Mesodermal cell (in vitro differentiated cells): ENCODE data around the gene NDUFB3.

Source experiments
- H3K27ac ChIP-seq: 2 replicates; pipeline ENCODE4 v1.7.0; 2013; ENCODE audit warnings: mild to moderate bottlenecking, low read depth, low read length, moderate library complexity; ENCODE audit not compliant: severe bottlenecking
- H3K36me3 ChIP-seq: 2 replicates; pipeline ENCODE4 v1.7.1; 2013; ENCODE audit warnings: mild to moderate bottlenecking, low read length, moderate library complexity; ENCODE audit not compliant: control insufficient read depth, insufficient read depth
- H3K4me1 ChIP-seq: one replicate; pipeline ENCODE4 v1.7.1; 2013; ENCODE audit warnings: mild to moderate bottlenecking, low read length; ENCODE audit not compliant: insufficient read depth, control insufficient read depth, poor library complexity, severe bottlenecking
- H3K4me3 ChIP-seq: 2 replicates; pipeline ENCODE4 v1.7.0; 2013; ENCODE audit warnings: low read length, control low read depth, mild to moderate bottlenecking; ENCODE audit not compliant: insufficient read depth, poor library complexity, severe bottlenecking; ENCODE audit errors: extremely low read depth
- H3K9me3 ChIP-seq: 2 replicates; pipeline ENCODE4 v1.7.1; 2013; ENCODE audit warnings: mild to moderate bottlenecking, low read length, moderate library complexity; ENCODE audit not compliant: control insufficient read depth
- WGBS, 2 experiments: methylation state at CpG; one replicate each; pipeline ENCODE4 v1.1.5; 2013; ENCODE audit warnings: missing lambda C conversion rate in 2 of 2; ENCODE audit not compliant: insufficient coverage in 2 of 2; 5-methylcytosine and 5-hydroxymethylcytosine counted together

The NDUFB3 gene

DNA sequence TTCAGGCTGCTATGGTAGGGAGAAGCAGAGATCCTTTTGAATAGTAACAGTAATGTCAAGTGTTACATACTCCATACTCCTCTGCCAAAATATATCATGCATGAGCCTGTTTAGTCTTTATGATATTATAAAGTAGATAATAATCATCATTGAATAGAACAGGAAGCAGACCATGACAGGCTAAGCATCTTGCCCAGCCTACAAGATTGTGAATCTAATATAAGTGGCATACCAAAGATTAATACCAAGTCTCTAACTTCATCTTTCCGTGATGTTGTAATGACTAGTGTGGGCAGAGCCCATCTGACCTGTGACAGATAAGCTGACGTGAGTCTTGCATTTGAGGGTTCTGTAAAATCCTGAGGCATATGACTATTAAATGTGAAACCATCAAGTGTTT lies 13.1 kb downstream of the NDUFB3 start:
- 100% methylated on average over 1 of the region's 2 CpGs for WGBS, 2 experiments
- H3K36me3 ChIP-seq, result peaks cover 68% of the 10 kb centered on the region
- no peak overlapping the region for H3K27ac ChIP-seq
- no peaks in the 10 kb centered on the region for H3K9me3 ChIP-seq
- H3K4me3 ChIP-seq, result no peak overlapping the region
- no peaks in the 10 kb centered on the region for H3K4me1 ChIP-seq

DNA sequence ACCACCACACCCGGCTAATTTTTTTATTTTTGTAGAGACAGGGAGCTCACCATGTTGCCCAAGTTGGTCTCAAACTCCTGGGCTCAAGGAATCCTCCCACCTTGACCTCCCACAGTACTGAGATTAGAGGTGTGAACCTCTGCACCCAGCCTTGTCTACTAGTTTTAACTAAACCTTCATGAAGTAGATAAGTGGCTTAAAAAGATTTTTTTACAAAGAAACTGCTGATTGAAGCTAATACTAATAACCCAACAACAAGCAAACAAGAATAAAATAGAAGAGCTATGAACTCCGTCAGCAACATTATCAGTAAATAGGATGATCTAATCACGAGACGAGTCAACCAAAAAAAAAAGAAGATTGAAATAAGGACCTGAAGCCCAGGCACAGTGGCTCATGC lies 18.8 kb downstream of the NDUFB3 start:
- Histone ChIP-seq H3K9me3 (no peaks in the 10 kb centered on the region), H3K27ac (no peak overlapping the region), H3K4me3 (no peak overlapping the region), H3K36me3 (peaks cover 38% of the 10 kb centered on the region), H3K4me1 (no peaks in the 10 kb centered on the region)
- WGBS, 2 experiments, result 83 to 100% methylated on average over 3 to 4 of the region's 4 CpGs

DNA sequence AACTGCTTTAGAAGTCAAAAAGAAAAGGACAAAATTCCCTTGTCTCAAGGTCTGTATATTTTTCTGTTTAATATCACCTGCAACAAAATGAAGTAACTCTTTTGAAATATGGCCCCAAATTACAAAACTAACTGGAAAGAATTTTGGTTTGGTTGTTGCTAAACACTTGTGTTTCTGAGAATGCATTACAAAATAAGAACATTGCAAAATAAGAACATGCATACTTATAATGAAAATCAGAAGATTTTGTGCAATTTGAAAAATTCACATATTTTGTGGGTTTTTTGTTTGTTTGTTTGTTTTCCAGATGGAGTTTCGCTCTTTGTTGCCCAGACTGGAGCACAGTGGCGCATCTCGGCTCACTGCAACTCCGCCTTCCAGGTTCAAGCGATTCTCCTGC lies 21.8 kb downstream of the NDUFB3 start:
- Histone ChIP-seq H3K27ac (no peak overlapping the region), H3K4me1 (no peaks in the 10 kb centered on the region), H3K36me3 (peaks cover 12% of the 10 kb centered on the region), H3K4me3 (no peak overlapping the region), H3K9me3 (no peaks in the 10 kb centered on the region)
- WGBS, 2 experiments, result 90 to 100% methylated on average over 5 of the region's 5 CpGs

DNA sequence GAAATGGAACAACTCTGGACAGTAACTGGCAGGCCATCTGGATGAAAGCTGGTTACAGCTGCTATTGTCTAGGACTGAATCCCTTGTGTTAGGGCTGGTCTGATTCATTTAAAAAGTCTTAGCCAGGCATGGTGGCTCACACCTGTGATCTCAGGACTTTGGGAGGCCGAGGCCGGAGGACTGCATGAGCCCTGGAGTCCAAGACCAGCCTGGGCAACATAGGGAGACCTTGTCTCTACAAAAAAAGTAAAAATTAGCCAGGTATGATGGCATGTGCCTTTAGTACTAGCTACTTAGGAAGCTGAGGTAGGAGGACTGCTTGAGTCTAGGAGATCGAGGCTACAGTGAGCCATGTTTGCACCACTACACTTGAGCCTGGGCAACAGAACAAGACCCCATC lies 28.7 kb downstream of the NDUFB3 start:
- no peak overlapping the region for H3K4me3 ChIP-seq

DNA sequence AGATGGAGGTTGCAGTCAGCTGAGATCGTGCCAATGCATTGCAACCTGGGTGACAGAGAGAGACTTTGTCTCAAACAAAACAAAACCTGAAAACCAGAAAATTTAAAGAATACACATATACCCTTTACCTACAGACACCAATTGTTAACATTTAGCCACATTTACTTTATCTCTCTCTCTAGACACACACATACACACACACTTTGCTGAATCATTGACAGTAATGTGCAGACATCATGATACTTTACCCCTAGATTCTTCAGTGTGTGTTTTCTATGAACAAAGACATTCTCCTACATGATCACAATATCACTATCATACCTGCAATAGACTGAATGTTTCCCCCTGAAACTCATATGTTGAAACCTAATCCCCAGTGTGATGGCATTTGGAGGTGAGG lies 34.0 kb downstream of the NDUFB3 start:
- H3K9me3 ChIP-seq, result no peaks in the 10 kb centered on the region
- no peak overlapping the region for H3K4me3 ChIP-seq
- no peaks in the 10 kb centered on the region for H3K36me3 ChIP-seq
- no peak overlapping the region for H3K27ac ChIP-seq
- no peaks in the 10 kb centered on the region for H3K4me1 ChIP-seq
- WGBS, 2 experiments, result 80 to 100% methylated on average over 1 of the region's 1 CpG

More for the DNA sequence above, 28.7 kb downstream of the NDUFB3 start:
- WGBS, 2 experiments, result 93 to 94% methylated on average over 2 of the region's 3 CpGs
- Histone ChIP-seq H3K27ac (no peak overlapping the region), H3K4me1 (no peaks in the 10 kb centered on the region), H3K9me3 (no peaks in the 10 kb centered on the region), H3K36me3 (no peaks in the 10 kb centered on the region)

DNA sequence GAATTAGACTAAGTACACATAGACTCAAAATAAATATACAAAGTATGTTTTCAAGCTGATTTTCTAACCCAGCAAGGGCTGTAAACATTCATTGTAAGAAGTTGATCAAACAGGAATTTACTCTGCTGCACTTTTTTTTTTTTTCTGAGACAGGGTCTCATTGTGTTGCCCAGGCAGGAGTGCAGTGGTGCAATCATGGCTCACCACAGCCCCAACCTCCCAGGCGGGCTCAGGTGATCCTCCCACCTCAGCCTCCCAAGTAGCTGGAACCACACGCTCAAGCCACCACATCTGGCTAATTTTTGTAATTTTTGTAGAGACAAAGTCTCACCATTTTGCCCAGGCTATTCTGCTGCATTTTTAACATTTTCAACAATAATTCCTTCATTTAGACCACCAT lies 35.8 kb downstream of the NDUFB3 start:
- Histone ChIP-seq H3K4me1 (no peaks in the 10 kb centered on the region), H3K4me3 (no peak overlapping the region), H3K36me3 (no peaks in the 10 kb centered on the region), H3K27ac (no peak overlapping the region), H3K9me3 (no peaks in the 10 kb centered on the region)
- WGBS, 2 experiments, result 74 to 100% methylated on average over 1 to 2 of the region's 2 CpGs

DNA sequence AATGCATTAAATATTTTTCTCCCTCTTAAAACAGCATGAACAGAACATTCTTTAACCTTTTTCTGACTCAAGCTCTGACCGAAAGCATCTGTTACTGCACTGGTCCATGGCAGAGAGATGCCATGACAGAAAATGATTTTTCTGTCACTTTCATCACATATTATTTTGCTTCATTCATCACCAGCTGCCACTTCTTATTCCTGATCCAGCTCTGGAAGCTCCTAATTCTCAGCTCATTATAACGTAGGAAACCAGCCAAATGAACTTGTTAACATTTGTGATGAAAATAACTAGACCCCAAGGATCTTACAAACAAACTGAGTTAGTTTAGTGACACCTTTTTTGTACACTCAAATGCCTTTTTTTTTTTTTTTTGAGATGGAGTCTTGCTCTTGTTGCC lies 36.5 kb downstream of the NDUFB3 start:
- Histone ChIP-seq H3K4me1 (no peaks in the 10 kb centered on the region), H3K36me3 (no peaks in the 10 kb centered on the region), H3K27ac (no peak overlapping the region), H3K4me3 (no peak overlapping the region), H3K9me3 (no peaks in the 10 kb centered on the region)
- WGBS, 2 experiments, result 83 to 100% methylated on average over 1 of the region's 2 CpGs

DNA sequence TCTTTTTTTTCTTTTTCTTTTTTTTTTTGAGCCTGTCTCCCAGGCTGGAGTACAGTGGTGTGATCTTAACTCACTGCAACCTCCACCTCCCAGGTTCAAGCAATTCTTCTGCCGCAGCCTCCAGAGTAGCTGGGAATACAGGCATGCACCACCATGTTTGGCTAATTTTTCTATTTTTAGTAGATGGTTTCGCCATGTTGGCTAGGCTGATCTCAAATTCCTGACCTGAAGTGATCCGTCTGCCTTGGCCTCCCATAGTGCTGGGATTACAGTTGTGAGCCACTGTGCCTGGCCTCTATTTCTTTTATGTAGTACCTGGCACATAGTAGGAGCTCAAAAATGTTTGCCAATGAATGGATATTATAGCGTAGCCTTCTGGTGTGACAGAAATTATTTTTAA lies 37.4 kb downstream of the NDUFB3 start:
- no peaks in the 10 kb centered on the region for H3K9me3 ChIP-seq
- H3K4me1 ChIP-seq, result no peaks in the 10 kb centered on the region
- no peak overlapping the region for H3K4me3 ChIP-seq
- 86 to 95% methylated on average over 1 to 3 of the region's 4 CpGs for WGBS, 2 experiments
- no peak overlapping the region for H3K27ac ChIP-seq
- no peaks in the 10 kb centered on the region for H3K36me3 ChIP-seq

DNA sequence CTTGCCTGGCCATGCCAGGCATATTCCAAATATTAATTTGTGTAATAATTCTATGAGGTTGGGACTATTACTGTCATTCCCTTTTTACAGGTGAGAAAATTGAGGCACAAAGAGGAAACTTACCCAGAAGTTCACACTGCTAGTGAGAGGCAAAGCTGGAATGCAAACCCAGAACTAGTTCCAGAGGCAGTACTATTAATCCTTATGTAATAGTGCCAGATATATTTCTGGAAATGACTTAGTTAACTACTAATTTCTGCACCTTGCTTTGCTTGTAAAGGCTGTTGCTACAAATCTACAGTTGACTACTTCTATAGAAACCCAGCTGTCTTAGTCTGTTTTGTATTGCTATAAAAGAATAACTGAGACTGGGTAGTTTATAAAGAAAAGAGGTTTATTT lies 38.8 kb downstream of the NDUFB3 start:
- Histone ChIP-seq H3K36me3 (no peaks in the 10 kb centered on the region), H3K27ac (no peak overlapping the region), H3K4me1 (no peaks in the 10 kb centered on the region), H3K4me3 (no peak overlapping the region), H3K9me3 (no peaks in the 10 kb centered on the region)

DNA sequence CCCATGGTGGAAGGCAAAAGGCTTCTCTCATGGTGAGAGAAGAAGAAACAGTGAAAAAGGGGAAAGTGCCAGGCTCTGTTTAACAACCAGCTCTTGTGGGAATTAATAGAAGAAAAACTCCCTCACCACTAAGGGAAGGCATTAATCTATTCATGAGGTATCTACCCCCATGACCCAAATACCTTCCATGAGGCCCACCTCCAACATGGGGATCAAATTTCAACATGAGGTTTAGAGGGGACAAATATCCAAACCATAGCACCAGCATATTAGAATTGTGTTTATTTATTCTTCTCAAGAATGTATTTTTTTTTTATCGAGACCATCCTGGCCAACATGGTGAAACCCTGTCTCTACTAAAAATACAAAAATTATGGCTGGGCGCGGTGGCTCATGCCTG lies 39.3 kb downstream of the NDUFB3 start:
- Histone ChIP-seq H3K4me3 (no peak overlapping the region), H3K4me1 (no peaks in the 10 kb centered on the region), H3K36me3 (no peaks in the 10 kb centered on the region), H3K9me3 (no peaks in the 10 kb centered on the region), H3K27ac (no peak overlapping the region)
- 100% methylated on average over 2 of the region's 3 CpGs for WGBS, 2 experiments

DNA sequence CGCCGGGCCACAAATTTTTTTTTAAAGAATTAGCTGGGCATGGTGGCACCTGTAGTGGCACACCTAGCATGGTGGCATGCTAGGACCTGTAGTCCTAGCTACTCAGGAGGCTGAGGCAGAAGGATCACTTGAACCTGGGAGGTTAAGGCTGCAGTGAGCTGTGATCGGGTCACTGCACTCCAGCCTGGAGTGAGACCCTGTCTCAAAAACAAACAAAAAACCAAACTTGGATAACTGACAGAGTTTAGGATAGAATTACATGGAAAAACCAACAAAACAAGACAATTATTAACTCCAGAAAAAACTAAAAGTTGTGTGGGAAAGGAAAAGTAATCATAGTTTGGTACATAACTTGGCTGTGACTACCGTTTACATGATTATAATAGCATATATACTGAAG lies 42.5 kb downstream of the NDUFB3 start:
- Histone ChIP-seq H3K4me3 (no peak overlapping the region), H3K27ac (no peak overlapping the region), H3K36me3 (no peaks in the 10 kb centered on the region), H3K9me3 (no peaks in the 10 kb centered on the region), H3K4me1 (peaks cover 2% of the 10 kb centered on the region)
- WGBS, 2 experiments, result 86 to 100% methylated on average over 3 of the region's 4 CpGs

DNA sequence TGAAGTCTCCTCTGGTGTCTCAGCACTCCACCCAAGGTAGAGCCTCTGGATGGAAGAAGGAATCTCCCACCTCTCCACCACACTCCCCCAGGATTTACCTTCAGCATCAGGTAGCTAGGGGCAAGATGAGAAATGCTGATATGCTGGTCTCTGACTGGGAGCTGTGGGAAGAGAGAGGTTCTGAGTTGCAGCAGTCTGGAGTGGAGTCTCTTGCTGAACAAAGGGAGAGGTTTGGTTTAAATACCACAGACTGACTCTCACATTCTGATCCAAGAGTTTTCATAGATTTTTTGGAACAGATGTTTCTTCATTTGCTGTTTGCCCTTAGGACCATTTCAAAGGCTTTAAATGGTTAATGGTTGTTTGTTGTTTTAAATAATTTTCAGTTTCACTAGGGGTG lies 43.0 kb downstream of the NDUFB3 start:
- no peaks in the 10 kb centered on the region for H3K9me3 ChIP-seq
- H3K27ac ChIP-seq, result no peak overlapping the region
- no peaks in the 10 kb centered on the region for H3K36me3 ChIP-seq
- peaks cover 4% of the 10 kb centered on the region for H3K4me1 ChIP-seq
- no peak overlapping the region for H3K4me3 ChIP-seq
